ENCODE data around the gene TMEM115.

TMEM115 gene

GRCh38 chr3:50345008-50345407 lies 14.3 kb downstream of the TMEM115 start:
- Histone ChIP-seq H4K20me1 (ENCODE audit: insufficient read depth) (no peaks in the 10 kb centered on the region), H3K9ac (no peak overlapping the region), H3K4me3 (IDR thresholded peaks at IDR 0.05; ENCODE audit: insufficient read depth, low read depth, low read length) (no peak overlapping the region), H3K4me2 (peak overlapping the region; percentile 9; the same call in 1 of the 2 replicates), H3K27me3 (ENCODE audit: insufficient read depth, low read depth) (no peaks in the 10 kb centered on the region), H3K4me1 (ENCODE audit: low read depth, poor library complexity, severe bottlenecking) (peaks cover 8% of the 10 kb centered on the region), H2AFZ (ENCODE audit: low read depth) (no peak overlapping the region), H3K79me2 (ENCODE audit: insufficient read depth, low read depth) (no peaks in the 10 kb centered on the region), H3K27ac (no peak overlapping the region), H3K36me3 (ENCODE audit: insufficient read depth) (no peaks in the 10 kb centered on the region)
- TF ChIP-seq, protein P1, sequence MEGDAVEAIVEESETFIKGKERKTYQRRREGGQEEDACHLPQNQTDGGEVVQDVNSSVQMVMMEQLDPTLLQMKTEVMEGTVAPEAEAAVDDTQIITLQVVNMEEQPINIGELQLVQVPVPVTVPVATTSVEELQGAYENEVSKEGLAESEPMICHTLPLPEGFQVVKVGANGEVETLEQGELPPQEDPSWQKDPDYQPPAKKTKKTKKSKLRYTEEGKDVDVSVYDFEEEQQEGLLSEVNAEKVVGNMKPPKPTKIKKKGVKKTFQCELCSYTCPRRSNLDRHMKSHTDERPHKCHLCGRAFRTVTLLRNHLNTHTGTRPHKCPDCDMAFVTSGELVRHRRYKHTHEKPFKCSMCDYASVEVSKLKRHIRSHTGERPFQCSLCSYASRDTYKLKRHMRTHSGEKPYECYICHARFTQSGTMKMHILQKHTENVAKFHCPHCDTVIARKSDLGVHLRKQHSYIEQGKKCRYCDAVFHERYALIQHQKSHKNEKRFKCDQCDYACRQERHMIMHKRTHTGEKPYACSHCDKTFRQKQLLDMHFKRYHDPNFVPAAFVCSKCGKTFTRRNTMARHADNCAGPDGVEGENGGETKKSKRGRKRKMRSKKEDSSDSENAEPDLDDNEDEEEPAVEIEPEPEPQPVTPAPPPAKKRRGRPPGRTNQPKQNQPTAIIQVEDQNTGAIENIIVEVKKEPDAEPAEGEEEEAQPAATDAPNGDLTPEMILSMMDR (conservative IDR thresholded peaks at IDR 0.05; ENCODE audit: low read depth, low read length): no peak

GRCh38 chr3:50342813-50343633 lies 16.3 kb downstream of the TMEM115 start:
- H3K79me2 ChIP-seq (ENCODE audit: insufficient read depth, low read depth): no peaks in the 10 kb centered on the region
- no peak overlapping the region for H3K4me3 ChIP-seq (IDR thresholded peaks at IDR 0.05; ENCODE audit: insufficient read depth, low read depth, low read length)
- H3K27ac ChIP-seq: no peak overlapping the region
- no peaks in the 10 kb centered on the region for H3K36me3 ChIP-seq (ENCODE audit: insufficient read depth)
- no peaks in the 10 kb centered on the region for H4K20me1 ChIP-seq (ENCODE audit: insufficient read depth)
- no peak overlapping the region for H3K4me2 ChIP-seq
- TF ChIP-seq, protein P1 (conservative IDR thresholded peaks at IDR 0.05; ENCODE audit: low read depth, low read length): no peak
- no peaks in the 10 kb centered on the region for H3K4me1 ChIP-seq (ENCODE audit: low read depth, poor library complexity, severe bottlenecking)
- no peaks in the 10 kb centered on the region for H3K27me3 ChIP-seq (ENCODE audit: insufficient read depth, low read depth)
- H2AFZ ChIP-seq (ENCODE audit: low read depth): no peak overlapping the region
- no peak overlapping the region for H3K9ac ChIP-seq

- no peak overlapping the region for H3K9ac ChIP-seq
- TF ChIP-seq, protein P1 (conservative IDR thresholded peaks at IDR 0.05; ENCODE audit: low read depth, low read length): no peak
- H3K4me1 ChIP-seq (ENCODE audit: low read depth, poor library complexity, severe bottlenecking): no peaks in the 10 kb centered on the region
- H3K27me3 ChIP-seq (ENCODE audit: insufficient read depth, low read depth): no peaks in the 10 kb centered on the region
- no peaks in the 10 kb centered on the region for H3K36me3 ChIP-seq (ENCODE audit: insufficient read depth)
- H4K20me1 ChIP-seq (ENCODE audit: insufficient read depth): no peaks in the 10 kb centered on the region
- no peak overlapping the region for H2AFZ ChIP-seq (ENCODE audit: low read depth)
- no peaks in the 10 kb centered on the region for H3K79me2 ChIP-seq (ENCODE audit: insufficient read depth, low read depth)
- H3K4me2 ChIP-seq: no peak overlapping the region
- no peak overlapping the region for H3K27ac ChIP-seq
- H3K4me3 ChIP-seq (IDR thresholded peaks at IDR 0.05; ENCODE audit: insufficient read depth, low read depth, low read length): no peak overlapping the region
These were observed 17.2 kb downstream of the TMEM115 start for GRCh38 chr3:50341996-50342650.

- H3K27ac ChIP-seq: no peak overlapping the region
- H3K9ac ChIP-seq: no peak overlapping the region
- no peaks in the 10 kb centered on the region for H3K27me3 ChIP-seq (ENCODE audit: insufficient read depth, low read depth)
- no peak overlapping the region for H2AFZ ChIP-seq (ENCODE audit: low read depth)
- TF ChIP-seq, protein P1 (conservative IDR thresholded peaks at IDR 0.05; ENCODE audit: low read depth, low read length): no peak
- H4K20me1 ChIP-seq (ENCODE audit: insufficient read depth): no peaks in the 10 kb centered on the region
- no peaks in the 10 kb centered on the region for H3K36me3 ChIP-seq (ENCODE audit: insufficient read depth)
- no peaks in the 10 kb centered on the region for H3K4me1 ChIP-seq (ENCODE audit: low read depth, poor library complexity, severe bottlenecking)
- no peak overlapping the region for H3K4me3 ChIP-seq (IDR thresholded peaks at IDR 0.05; ENCODE audit: insufficient read depth, low read depth, low read length)
- H3K79me2 ChIP-seq (ENCODE audit: insufficient read depth, low read depth): peaks cover 4% of the 10 kb centered on the region
- no peak overlapping the region for H3K4me2 ChIP-seq
These were observed 17.8 kb downstream of the TMEM115 start for GRCh38 chr3:50341537-50341936.
